Smooth muscle cell (in vitro differentiated cells): ENCODE data around the gene C12orf42. TPM values are rescaled to one million over a fixed set of nuclear protein-coding genes. Genes with fewer than 3 reads are reported as not detected.

Experiments used
- DNase-seq: peaks from one replicate; lab custom pipeline; 2025; ENCODE audit not compliant: unreplicated experiment; lab: John Stamatoyannopoulos, UW
- H2AFZ ChIP-seq: fragments of 200-600 bp; sonication (generic); 2 replicates; pipeline ENCODE4 v1.6.0; 2016; ENCODE audit warnings: antibody characterized with exemption, low read depth, mild to moderate bottlenecking
- H3F3A ChIP-seq: fragments of 200-600 bp; sonication (generic); 2 replicates; pipeline ENCODE4 v1.6.0; 2017; ENCODE audit warnings: antibody characterized with exemption, low read depth
- H3K27ac ChIP-seq: fragments of 200-600 bp; sonication (generic); 2 replicates; pipeline ENCODE4 v1.5.1; 2016; ENCODE audit warnings: low read depth, mild to moderate bottlenecking
- H3K27me3 ChIP-seq: fragments of 200-600 bp; sonication (generic); 2 replicates; pipeline ENCODE4 v1.6.1; 2016; ENCODE audit warnings: low read depth, mild to moderate bottlenecking
- H3K36me3 ChIP-seq: fragments of 200-600 bp; sonication (generic); 2 replicates; pipeline ENCODE4 v1.5.1; 2016; ENCODE audit warnings: low read depth
- H3K4me1 ChIP-seq: fragments of 200-600 bp; sonication (generic); 2 replicates; pipeline ENCODE4 v1.5.1; 2016; ENCODE audit warnings: low read depth
- H3K4me2 ChIP-seq: fragments of 200-600 bp; sonication (generic); 2 replicates; pipeline ENCODE4 v1.6.0; 2016; ENCODE audit warnings: mild to moderate bottlenecking
- H3K4me3 ChIP-seq: fragments of 200-600 bp; sonication (generic); 2 replicates; pipeline ENCODE4 v1.5.1; 2016; ENCODE audit warnings: mild to moderate bottlenecking
- H3K79me2 ChIP-seq: fragments of 200-600 bp; sonication (generic); 2 replicates; pipeline ENCODE4 v1.6.0; 2016; ENCODE audit warnings: low read depth, mild to moderate bottlenecking
- H3K9ac ChIP-seq: fragments of 200-600 bp; sonication (generic); 2 replicates; pipeline ENCODE4 v1.6.0; 2016; ENCODE audit warnings: low read depth
- H3K9me3 ChIP-seq: fragments of 200-600 bp; sonication (generic); replicated peaks from 2 replicates; pipeline ENCODE4 v1.5.1; 2016; ENCODE audit warnings: low read depth
- H4K20me1 ChIP-seq: fragments of 200-600 bp; sonication (generic); 2 replicates; pipeline ENCODE4 v1.6.0; 2016; ENCODE audit warnings: low read depth
- CTCF ChIP-seq: fragments of 200-600 bp; sonication (generic); IDR thresholded peaks from 2 replicates; pipeline ENCODE4 v1.5.1; 2017; ENCODE audit warnings: borderline replicate concordance, mild to moderate bottlenecking, antibody characterized with exemption; ENCODE audit not compliant: insufficient read depth, poor library complexity, severe bottlenecking
- WGBS: methylation state at CpG from one replicate; pipeline ENCODE4 v1.1.7; 2016; ENCODE audit warnings: low lambda C conversion rate; 5-methylcytosine and 5-hydroxymethylcytosine counted together
- polyA plus RNA-seq: library from polyadenylated mRNA; unstranded; fragments of >200 nt; fragmentation: Nextera tagmentation; extraction: Ambion mirVana; gene quantifications from 2 replicates; pipeline ENCODE4 v1.2.1, GENCODE V29; 2016
- total RNA-seq: library from RNA; depleted of rRNA; stranded (reverse); fragments of >200 nt; gene quantifications from 2 replicates; pipeline ENCODE4 v1.2.3, GENCODE V29; 2014

C12orf42 gene
- total and polyA plus RNA-seq, 2 experiments from 2014 or later = not detected

DNA sequence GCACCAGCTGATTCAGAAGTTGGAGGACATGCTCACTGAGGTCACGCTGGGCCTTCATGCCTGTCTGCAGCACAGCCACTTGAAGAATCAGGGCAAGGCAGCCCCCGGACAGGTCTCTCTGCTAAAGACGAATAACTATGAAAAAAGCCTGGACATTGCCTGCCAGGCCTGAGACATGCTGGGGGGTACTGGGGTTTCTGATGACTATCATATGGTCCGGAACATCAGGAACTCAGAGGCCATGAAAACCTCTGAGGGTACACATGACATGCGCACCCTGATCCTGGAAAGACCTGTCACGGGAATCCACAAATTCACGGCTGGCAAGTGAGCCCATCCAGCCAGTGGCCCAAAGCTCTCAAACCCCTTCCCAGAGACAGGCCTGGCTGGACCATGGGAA, 8.8 kb upstream of the C12orf42 start:
- Histone ChIP-seq H2AFZ (no peak overlapping the region), H3K79me2 (no peaks in the 10 kb centered on the region), H3K9me3 (no peaks in the 10 kb centered on the region), H3K27ac (peak overlapping the region; percentile 83), H3K36me3 (no peaks in the 10 kb centered on the region), H3K4me1 (no peaks in the 10 kb centered on the region), H3K4me3 (no peak overlapping the region), H3F3A (no peaks in the 10 kb centered on the region), H4K20me1 (no peaks in the 10 kb centered on the region), H3K4me2 (no peak overlapping the region), H3K9ac (peak overlapping the region; percentile 69), H3K27me3 (peaks cover 13% of the 10 kb centered on the region)
- no peak for TF ChIP-seq CTCF
- DNase-seq = no peak
- 97% methylated on average over 7 of the region's 7 CpGs for WGBS

DNA sequence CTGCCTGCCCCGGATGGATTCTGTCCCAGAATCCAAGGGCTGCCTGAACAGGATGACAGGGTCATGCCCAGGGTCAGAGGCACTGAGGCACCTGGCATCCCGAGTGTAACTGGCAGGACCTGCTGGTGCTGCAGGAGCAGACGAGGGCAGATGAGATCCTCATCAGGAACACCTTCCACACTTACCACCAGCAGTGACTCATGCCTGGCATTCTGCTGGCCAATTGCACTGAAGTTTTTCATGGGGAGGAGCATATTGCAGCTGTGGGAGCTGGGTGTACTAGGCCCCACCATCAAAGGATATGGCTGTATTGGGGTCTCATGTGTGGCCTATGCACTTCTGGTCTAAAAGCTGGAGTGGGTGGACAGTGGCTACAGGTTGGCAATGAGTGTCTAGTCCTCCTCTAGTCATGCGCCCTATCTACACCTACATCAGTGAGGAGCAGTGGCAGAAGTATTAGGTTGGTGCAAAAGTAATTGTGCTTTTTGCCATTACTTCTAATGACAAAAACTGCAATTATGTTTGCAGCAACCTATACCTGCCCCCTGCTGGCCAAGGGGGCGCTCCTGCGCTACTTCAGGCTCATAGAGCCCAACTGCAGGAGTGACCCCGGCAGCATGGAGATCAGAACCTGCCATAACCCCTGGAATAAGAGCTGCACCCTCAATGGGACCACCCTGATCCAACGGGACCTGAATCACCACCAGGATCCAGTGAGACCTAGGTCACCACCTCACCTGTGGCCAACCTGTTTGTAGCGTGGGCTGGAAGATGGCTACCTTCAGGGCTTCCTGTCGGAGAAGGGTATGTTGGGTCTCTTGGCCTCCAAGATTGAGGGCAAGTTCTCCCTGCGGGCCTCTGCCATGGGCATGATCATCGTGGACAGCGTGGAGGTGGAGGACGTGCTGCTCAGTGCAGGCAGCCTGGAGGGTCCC, 8.0 kb upstream of the C12orf42 start:
- Histone ChIP-seq H3K36me3 (no peaks in the 10 kb centered on the region), H3K27me3 (peaks cover 7% of the 10 kb centered on the region), H2AFZ (no peak overlapping the region), H3K4me2 (no peak overlapping the region), H3K4me3 (no peak overlapping the region), H3K79me2 (no peaks in the 10 kb centered on the region), H3K27ac (no peak overlapping the region), H3F3A (no peaks in the 10 kb centered on the region), H3K4me1 (no peaks in the 10 kb centered on the region), H4K20me1 (no peaks in the 10 kb centered on the region), H3K9me3 (no peaks in the 10 kb centered on the region), H3K9ac (no peak overlapping the region)
- TF ChIP-seq CTCF = peak; percentile 30
- WGBS = 82% methylated on average over 14 of the region's 14 CpGs
- no peak for DNase-seq

GRCh38 chr12:103501447-103501846, 5.7 kb upstream of the C12orf42 start:
- H3K4me2 ChIP-seq = no peak overlapping the region
- H3F3A ChIP-seq = no peaks in the 10 kb centered on the region
- H3K79me2 ChIP-seq = no peaks in the 10 kb centered on the region
- no peak for TF ChIP-seq CTCF
- no peaks in the 10 kb centered on the region for H3K9me3 ChIP-seq
- no peak for DNase-seq
- H3K4me3 ChIP-seq = no peak overlapping the region
- peaks cover 10% of the 10 kb centered on the region for H3K27me3 ChIP-seq
- H3K27ac ChIP-seq = no peak overlapping the region
- 91% methylated on average over 5 of the region's 5 CpGs for WGBS
- no peaks in the 10 kb centered on the region for H3K36me3 ChIP-seq
- no peaks in the 10 kb centered on the region for H4K20me1 ChIP-seq
- H2AFZ ChIP-seq = no peak overlapping the region
- H3K4me1 ChIP-seq = no peaks in the 10 kb centered on the region
- no peak overlapping the region for H3K9ac ChIP-seq

DNA sequence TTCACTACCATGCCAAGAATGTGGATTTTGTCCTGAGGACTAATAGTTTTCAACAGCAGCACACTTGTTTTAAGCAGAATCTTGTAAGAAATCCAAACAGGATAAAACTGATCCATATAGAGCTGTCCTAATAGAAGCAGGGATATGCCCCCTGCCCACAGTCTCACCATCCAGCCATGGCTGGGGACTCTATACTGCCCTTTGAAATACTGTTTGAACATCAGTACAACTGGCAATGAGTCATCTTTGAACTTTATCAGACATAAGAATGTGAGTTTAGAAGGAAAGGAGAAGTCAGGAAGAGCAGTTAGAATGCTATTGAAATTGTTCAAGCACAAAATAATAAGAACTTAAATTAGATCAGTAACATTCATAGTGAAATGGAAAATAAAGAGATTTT, 3.8 kb upstream of the C12orf42 start:
- no peak overlapping the region for H2AFZ ChIP-seq
- no peak for TF ChIP-seq CTCF

More for the DNA sequence above, 3.8 kb upstream of the C12orf42 start:
- Histone ChIP-seq H3K27me3 (peaks cover 29% of the 10 kb centered on the region), H3F3A (no peaks in the 10 kb centered on the region), H3K9ac (no peak overlapping the region), H4K20me1 (no peaks in the 10 kb centered on the region), H3K4me1 (no peaks in the 10 kb centered on the region), H3K79me2 (no peaks in the 10 kb centered on the region), H3K4me2 (no peak overlapping the region), H3K9me3 (no peaks in the 10 kb centered on the region), H3K27ac (no peak overlapping the region), H3K4me3 (no peak overlapping the region), H3K36me3 (no peaks in the 10 kb centered on the region)
- DNase-seq = no peak
